H4 (cell line): ENCODE measurements around the gene PIAS2. TPM values are rescaled to one million over a fixed set of nuclear protein-coding genes. Genes with fewer than 3 reads are reported as not detected.

Source experiments
- DNase-seq: peaks from one replicate; pipeline ENCODE4 v3.0.0-alpha.2; 2015; ENCODE audit warnings: low spot score
- total RNA-seq: library from RNA; depleted of rRNA; stranded (reverse); fragments of >200 nt; shearing (Covaris generic); gene quantifications from 2 replicates; pipeline ENCODE4 v1.2.3, GENCODE V29; 2014; rRNA removed

Gene PIAS2
- total RNA-seq, 1 experiment from 2014 or later = 25.6 TPM

GRCh38 chr18:46761059-46761769 lies 156.1 kb downstream of the PIAS2 start:
- no peak for DNase-seq

- DNase-seq = no peak
These were observed 157.4 kb downstream of the PIAS2 start for GRCh38 chr18:46759890-46760289.

DNA sequence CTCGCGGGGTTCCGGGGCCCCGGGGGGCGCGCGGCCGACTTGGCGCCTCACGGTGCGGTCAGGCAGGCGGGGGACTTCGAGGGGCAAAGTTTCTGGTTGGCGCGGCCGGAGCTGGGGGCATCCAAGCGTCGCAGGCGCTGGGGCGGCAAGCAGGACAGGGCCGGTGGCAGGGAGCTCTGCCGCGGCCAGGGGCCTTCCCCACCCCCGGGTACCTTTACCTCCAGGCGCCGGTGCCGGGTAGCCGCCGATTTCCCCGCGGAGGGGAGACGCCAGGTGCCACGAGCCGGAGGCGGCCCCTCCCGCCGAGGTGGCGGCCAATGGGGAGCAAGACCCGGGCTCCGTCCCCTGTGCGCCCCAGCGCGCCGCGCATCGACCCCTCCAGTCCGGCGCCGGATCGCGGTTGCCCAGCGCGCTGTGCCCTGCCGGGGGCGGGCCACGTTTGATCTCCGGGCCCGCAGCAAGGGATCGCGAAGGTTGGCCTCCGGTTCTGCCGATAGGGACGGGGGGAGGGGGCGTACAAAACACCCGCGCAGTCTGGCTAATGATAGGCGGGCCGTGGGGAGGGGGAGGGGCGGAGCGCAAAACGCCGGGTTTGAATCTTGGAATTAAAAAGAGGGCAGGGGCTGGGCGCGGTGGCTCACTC lies 160.6 kb downstream of the PIAS2 start, which contains the start of gene ST8SIA5:
Gene ST8SIA5 (minus strand): TSS at position 495 of the 643 bp plus-strand sequence. CDS start 545 bp downstream, outside the sequence.
- DNase-seq = no peak

GRCh38 chr18:46756025-46756558 lies 161.2 kb downstream of the PIAS2 start:
- no peak for DNase-seq

GRCh38 chr18:46755315-46756024 lies 161.8 kb downstream of the PIAS2 start:
- DNase-seq = no peak

GRCh38 chr18:46754661-46755292 lies 162.5 kb downstream of the PIAS2 start:
- no peak for DNase-seq

GRCh38 chr18:46754188-46754587 lies 163.1 kb downstream of the PIAS2 start:
- DNase-seq = no peak

Other genes starting within 250 kb of the PIAS2 start
- under 0.01 and 0.48 TPM in 2 replicates for gene ST8SIA5, start 160.5 kb downstream of the PIAS2 start, total RNA-seq
- gene KATNAL2, start 95 bp upstream of the PIAS2 start, total RNA-seq = 6.7 and 6.8 TPM in 2 replicates
- gene ELOA2, start 118.1 kb upstream of the PIAS2 start, total RNA-seq = not detected in 2 replicates
- 10.3 and 11.9 TPM in 2 replicates for gene HDHD2, start 233.0 kb upstream of the PIAS2 start, total RNA-seq